ENCODE measurements around the gene PTPRM. TPM values are rescaled to one million over a fixed set of nuclear protein-coding genes. Genes with fewer than 3 reads are reported as not detected.

PTPRM gene
- polyA plus RNA-seq, 1 of the 3 experiments (the other 2 are of a cell fraction): 16.0 TPM

DNA sequence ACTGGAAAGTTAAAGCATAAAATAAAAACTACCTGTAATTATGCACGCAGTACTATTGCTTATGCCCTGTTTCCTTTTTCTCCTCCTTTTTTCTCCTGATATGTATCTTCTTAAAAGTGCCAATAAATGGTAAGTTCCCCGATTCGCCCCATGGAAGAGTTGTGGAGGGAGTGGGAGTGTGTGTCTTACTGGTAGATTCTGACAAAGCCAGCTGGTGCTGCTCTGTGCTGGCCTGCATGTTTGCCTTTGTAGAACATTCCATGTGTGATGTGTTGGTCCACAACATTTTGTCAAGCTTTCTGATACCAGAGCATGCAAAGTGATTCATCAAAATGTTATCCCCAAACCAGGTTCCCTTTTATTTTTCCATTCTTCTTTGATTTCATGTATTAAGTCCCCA, 685.3 kb downstream of the PTPRM start:
- Histone ChIP-seq H3K4me2 (no peak overlapping the region), H4K20me1 (ENCODE audit: insufficient read depth) (no peaks in the 10 kb centered on the region), H3K27me3 (ENCODE audit: insufficient read depth) (no peaks in the 10 kb centered on the region), H3K9ac (no peak overlapping the region), H3K79me2 (ENCODE audit: insufficient read depth) (no peaks in the 10 kb centered on the region), H3K36me3 (replicated peaks in 1 of 2; ENCODE audit: control insufficient read depth in 1 of 2, insufficient read depth in 2 of 2, low read length in 1 of 2) (no peaks in the 10 kb centered on the region), H3K9me2 (no peaks in the 10 kb centered on the region), H3F3A (replicated peaks; ENCODE audit: insufficient read depth) (no peaks in the 10 kb centered on the region), H2AFZ (ENCODE audit: low read depth) (no peak overlapping the region), H3K4me1 (ENCODE audit: control insufficient read depth in 1 of 2, insufficient read depth in 2 of 2, low read depth in 1 of 2, low read length in 1 of 2) (peaks cover 0 to 48% of the 10 kb centered on the region in 2 experiments; a peak in 2 of 4 replicates), H3K27ac (ENCODE audit: low read depth in 2 of 2, low read length in 1 of 2) (peak overlapping the region in 1 of 2 experiments; percentile 97; a peak in 2 of 4 replicates), H3K9me3 (no peaks in the 10 kb centered on the region), H3K4me3 (ENCODE audit: low read depth in 2 of 2, low read length in 1 of 2) (no peak overlapping the region)
- POLR2A ChIA-PET: no interaction called here
- WGBS (ENCODE audit: low lambda C conversion rate): 69% methylated on average over 3 of the region's 3 CpGs
- CTCF ChIA-PET: interaction anchor here (0.6 to 1.9 kb wide), 2 partner anchors 17 to 272 kb away, joined by 3 to 7 read pairs; no protein-coding TSS in a partner anchor
- DNase-seq: no peak
- no peak for TF ChIP-seq GABPA (IDR thresholded peaks at IDR 0.05; ENCODE audit: low read depth)
- no peak for TF ChIP-seq MXI1 (IDR thresholded peaks at IDR 0.05; ENCODE audit: low read depth, low read length)
- TF ChIP-seq RCOR1 (IDR thresholded peaks at IDR 0.05; ENCODE audit: low read length): no peak
- TF ChIP-seq, protein P1, sequence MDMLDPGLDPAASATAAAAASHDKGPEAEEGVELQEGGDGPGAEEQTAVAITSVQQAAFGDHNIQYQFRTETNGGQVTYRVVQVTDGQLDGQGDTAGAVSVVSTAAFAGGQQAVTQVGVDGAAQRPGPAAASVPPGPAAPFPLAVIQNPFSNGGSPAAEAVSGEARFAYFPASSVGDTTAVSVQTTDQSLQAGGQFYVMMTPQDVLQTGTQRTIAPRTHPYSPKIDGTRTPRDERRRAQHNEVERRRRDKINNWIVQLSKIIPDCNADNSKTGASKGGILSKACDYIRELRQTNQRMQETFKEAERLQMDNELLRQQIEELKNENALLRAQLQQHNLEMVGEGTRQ (IDR thresholded peaks at IDR 0.05; ENCODE audit: borderline replicate concordance, low read depth, low read length): no peak
- TF ChIP-seq, protein P2, sequence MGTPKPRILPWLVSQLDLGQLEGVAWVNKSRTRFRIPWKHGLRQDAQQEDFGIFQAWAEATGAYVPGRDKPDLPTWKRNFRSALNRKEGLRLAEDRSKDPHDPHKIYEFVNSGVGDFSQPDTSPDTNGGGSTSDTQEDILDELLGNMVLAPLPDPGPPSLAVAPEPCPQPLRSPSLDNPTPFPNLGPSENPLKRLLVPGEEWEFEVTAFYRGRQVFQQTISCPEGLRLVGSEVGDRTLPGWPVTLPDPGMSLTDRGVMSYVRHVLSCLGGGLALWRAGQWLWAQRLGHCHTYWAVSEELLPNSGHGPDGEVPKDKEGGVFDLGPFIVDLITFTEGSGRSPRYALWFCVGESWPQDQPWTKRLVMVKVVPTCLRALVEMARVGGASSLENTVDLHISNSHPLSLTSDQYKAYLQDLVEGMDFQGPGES (IDR thresholded peaks at IDR 0.05; ENCODE audit: low read depth, low read length): no peak

DNA sequence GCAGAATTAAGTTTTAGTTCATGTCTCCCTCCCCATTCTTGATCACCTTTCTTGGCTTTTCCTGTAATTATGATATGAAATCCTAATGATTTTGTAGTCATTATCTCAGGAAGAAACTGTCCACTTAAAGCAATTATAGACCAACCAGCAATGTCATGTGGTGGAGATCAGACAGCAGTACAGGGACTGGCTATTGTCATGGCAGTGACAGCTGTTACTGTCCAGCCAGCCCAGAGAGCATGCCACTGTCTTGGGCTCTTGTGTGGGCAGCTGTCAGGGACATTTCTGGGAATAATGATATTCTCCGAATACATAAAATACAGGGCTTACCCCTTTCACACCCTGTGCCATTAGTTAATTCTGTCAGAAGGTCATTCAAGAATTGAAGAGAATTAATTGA, 686.8 kb downstream of the PTPRM start:
- Histone ChIP-seq H3K36me3 (replicated peaks in 1 of 2; ENCODE audit: control insufficient read depth in 1 of 2, insufficient read depth in 2 of 2, low read length in 1 of 2) (no peaks in the 10 kb centered on the region), H3K27me3 (ENCODE audit: insufficient read depth) (no peaks in the 10 kb centered on the region), H3K4me1 (ENCODE audit: control insufficient read depth in 1 of 2, insufficient read depth in 2 of 2, low read depth in 1 of 2, low read length in 1 of 2) (peaks cover 0 to 57% of the 10 kb centered on the region in 2 experiments; a peak in 2 of 4 replicates), H3K27ac (ENCODE audit: low read depth in 2 of 2, low read length in 1 of 2) (peak overlapping the region in 1 of 2 experiments; percentile 97; a peak in 2 of 4 replicates), H3K9ac (no peak overlapping the region), H3K4me3 (ENCODE audit: low read depth in 2 of 2, low read length in 1 of 2) (no peak overlapping the region), H3K4me2 (no peak overlapping the region), H2AFZ (ENCODE audit: low read depth) (no peak overlapping the region), H4K20me1 (ENCODE audit: insufficient read depth) (no peaks in the 10 kb centered on the region), H3K9me3 (no peaks in the 10 kb centered on the region), H3F3A (replicated peaks; ENCODE audit: insufficient read depth) (no peaks in the 10 kb centered on the region), H3K79me2 (ENCODE audit: insufficient read depth) (no peaks in the 10 kb centered on the region), H3K9me2 (no peaks in the 10 kb centered on the region)
- DNase-seq: peak; percentile 74
- 36% methylated on average over 1 of the region's 1 CpG for WGBS (ENCODE audit: low lambda C conversion rate)
- CTCF ChIA-PET: interaction anchor here (0.8 kb wide), 1 partner anchor 687 kb away, joined by 3 read pairs; no protein-coding TSS in a partner anchor
- POLR2A ChIA-PET: no interaction called here
- peak; percentile 99 for TF ChIP-seq FOXJ3 (CRISPR knock-in tag; IDR thresholded peaks at IDR 0.05)
- TF ChIP-seq, protein P3, sequence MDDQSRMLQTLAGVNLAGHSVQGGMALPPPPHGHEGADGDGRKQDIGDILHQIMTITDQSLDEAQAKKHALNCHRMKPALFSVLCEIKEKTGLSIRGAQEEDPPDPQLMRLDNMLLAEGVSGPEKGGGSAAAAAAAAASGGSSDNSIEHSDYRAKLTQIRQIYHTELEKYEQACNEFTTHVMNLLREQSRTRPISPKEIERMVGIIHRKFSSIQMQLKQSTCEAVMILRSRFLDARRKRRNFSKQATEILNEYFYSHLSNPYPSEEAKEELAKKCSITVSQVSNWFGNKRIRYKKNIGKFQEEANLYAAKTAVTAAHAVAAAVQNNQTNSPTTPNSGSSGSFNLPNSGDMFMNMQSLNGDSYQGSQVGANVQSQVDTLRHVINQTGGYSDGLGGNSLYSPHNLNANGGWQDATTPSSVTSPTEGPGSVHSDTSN (IDR thresholded peaks at IDR 0.05): 0 out of 2 replicates have a peak, but pooled peaks have one; percentile 31
- no peak for TF ChIP-seq SIN3A (IDR thresholded peaks at IDR 0.05; ENCODE audit: borderline replicate concordance, low read depth, low read length)
- TF ChIP-seq, protein P4, sequence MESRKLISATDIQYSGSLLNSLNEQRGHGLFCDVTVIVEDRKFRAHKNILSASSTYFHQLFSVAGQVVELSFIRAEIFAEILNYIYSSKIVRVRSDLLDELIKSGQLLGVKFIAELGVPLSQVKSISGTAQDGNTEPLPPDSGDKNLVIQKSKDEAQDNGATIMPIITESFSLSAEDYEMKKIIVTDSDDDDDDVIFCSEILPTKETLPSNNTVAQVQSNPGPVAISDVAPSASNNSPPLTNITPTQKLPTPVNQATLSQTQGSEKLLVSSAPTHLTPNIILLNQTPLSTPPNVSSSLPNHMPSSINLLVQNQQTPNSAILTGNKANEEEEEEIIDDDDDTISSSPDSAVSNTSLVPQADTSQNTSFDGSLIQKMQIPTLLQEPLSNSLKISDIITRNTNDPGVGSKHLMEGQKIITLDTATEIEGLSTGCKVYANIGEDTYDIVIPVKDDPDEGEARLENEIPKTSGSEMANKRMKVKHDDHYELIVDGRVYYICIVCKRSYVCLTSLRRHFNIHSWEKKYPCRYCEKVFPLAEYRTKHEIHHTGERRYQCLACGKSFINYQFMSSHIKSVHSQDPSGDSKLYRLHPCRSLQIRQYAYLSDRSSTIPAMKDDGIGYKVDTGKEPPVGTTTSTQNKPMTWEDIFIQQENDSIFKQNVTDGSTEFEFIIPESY (IDR thresholded peaks at IDR 0.05; ENCODE audit: borderline replicate concordance, low read depth): no peak
- no peak for TF ChIP-seq YY1 (IDR thresholded peaks at IDR 0.05; ENCODE audit: low read depth)
- peak; percentile 96 for TF ChIP-seq MXI1 (IDR thresholded peaks at IDR 0.05; ENCODE audit: low read depth, low read length)
- no peak for TF ChIP-seq MEF2A (IDR thresholded peaks at IDR 0.05; ENCODE audit: borderline replicate concordance, low read depth)
- TF ChIP-seq, protein P5, sequence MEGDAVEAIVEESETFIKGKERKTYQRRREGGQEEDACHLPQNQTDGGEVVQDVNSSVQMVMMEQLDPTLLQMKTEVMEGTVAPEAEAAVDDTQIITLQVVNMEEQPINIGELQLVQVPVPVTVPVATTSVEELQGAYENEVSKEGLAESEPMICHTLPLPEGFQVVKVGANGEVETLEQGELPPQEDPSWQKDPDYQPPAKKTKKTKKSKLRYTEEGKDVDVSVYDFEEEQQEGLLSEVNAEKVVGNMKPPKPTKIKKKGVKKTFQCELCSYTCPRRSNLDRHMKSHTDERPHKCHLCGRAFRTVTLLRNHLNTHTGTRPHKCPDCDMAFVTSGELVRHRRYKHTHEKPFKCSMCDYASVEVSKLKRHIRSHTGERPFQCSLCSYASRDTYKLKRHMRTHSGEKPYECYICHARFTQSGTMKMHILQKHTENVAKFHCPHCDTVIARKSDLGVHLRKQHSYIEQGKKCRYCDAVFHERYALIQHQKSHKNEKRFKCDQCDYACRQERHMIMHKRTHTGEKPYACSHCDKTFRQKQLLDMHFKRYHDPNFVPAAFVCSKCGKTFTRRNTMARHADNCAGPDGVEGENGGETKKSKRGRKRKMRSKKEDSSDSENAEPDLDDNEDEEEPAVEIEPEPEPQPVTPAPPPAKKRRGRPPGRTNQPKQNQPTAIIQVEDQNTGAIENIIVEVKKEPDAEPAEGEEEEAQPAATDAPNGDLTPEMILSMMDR (IDR thresholded peaks at IDR 0.05): no peak
- TF ChIP-seq, protein P1 (IDR thresholded peaks at IDR 0.05; ENCODE audit: borderline replicate concordance, low read depth, low read length): no peak
- TF ChIP-seq, protein P6, sequence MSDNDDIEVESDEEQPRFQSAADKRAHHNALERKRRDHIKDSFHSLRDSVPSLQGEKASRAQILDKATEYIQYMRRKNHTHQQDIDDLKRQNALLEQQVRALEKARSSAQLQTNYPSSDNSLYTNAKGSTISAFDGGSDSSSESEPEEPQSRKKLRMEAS (IDR thresholded peaks at IDR 0.05; ENCODE audit: low read depth): no peak
- peak; percentile 95 for TF ChIP-seq RCOR1 (IDR thresholded peaks at IDR 0.05; ENCODE audit: low read length)
- TF ChIP-seq GABPA (IDR thresholded peaks at IDR 0.05; ENCODE audit: low read depth): no peak
- TF ChIP-seq, protein P7, sequence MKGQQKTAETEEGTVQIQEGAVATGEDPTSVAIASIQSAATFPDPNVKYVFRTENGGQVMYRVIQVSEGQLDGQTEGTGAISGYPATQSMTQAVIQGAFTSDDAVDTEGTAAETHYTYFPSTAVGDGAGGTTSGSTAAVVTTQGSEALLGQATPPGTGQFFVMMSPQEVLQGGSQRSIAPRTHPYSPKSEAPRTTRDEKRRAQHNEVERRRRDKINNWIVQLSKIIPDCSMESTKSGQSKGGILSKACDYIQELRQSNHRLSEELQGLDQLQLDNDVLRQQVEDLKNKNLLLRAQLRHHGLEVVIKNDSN (IDR thresholded peaks at IDR 0.05; ENCODE audit: borderline replicate concordance, low read depth): no peak
- peak; percentile 93 for TF ChIP-seq GATA2 (CRISPR knock-in tag; IDR thresholded peaks at IDR 0.05)
- TF ChIP-seq EP300 (IDR thresholded peaks at IDR 0.05; ENCODE audit: borderline replicate concordance in 1 of 2, low read depth in 1 of 2, low read length in 1 of 2): peak in 1 of 2 experiments; percentile 100; a peak in 2 of 4 replicates
